Measurements from ENCODE around the gene NLRP11.
"Not testable (repeated sequence)": the region's sequence is repeated elsewhere in the genome, so short reads cannot be mapped to it uniquely, and the experiment has no call there.

The NLRP11 gene

GRCh38 chr19:55777528-55777927, 54.3 kb downstream of the NLRP11 start:
- DNase-seq, result peak; percentile 21 to 78

GRCh38 chr19:55769632-55770031, 62.2 kb downstream of the NLRP11 start:
- not testable (repeated sequence) for DNase-seq

DNA sequence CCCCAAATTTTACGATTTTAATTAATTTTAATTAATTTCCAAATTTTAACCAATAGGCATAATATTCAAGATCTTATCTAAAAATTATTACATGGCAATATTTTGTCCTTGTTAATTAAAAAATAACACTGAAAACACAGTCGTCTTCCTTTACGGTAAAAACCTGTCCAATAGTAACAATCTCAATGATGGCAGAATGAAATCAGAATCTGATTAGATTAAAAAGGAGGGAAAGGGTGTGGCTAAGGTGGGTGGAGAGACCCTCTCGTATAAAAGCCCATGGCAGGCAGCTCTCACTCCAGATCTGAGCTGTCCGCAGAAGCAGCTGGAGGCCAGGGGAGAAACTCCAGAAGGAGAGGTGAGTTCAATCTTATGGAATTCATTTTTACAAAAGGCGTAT, 63.0 kb downstream of the NLRP11 start, which contains the start of gene RFPL4AL1:
RFPL4AL1 (plus strand) TSS at position 301 of the 400 bp plus-strand sequence. CDS start 2,687 bp downstream, outside the sequence.
- not testable (repeated sequence) for DNase-seq

DNA sequence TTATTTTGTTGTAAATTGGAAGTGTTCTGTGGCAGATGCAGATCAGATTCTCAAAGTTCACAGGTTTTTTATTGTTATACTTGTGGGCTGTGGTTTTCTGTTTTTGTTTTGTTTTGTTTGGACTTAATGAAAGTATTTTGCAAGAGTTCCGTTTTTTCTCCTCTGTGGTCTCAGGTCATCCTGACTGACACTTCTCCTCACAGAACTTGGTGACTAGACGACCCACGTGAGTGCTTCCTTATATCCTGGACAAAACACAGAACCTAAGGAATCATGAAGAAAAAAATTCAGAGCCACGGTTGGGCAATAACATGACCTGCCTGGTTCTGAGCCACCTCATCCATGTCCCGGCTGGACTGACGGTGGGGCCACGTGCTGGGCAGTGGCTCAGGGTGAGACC, 65.3 kb downstream of the NLRP11 start:
- no peak for DNase-seq

DNA sequence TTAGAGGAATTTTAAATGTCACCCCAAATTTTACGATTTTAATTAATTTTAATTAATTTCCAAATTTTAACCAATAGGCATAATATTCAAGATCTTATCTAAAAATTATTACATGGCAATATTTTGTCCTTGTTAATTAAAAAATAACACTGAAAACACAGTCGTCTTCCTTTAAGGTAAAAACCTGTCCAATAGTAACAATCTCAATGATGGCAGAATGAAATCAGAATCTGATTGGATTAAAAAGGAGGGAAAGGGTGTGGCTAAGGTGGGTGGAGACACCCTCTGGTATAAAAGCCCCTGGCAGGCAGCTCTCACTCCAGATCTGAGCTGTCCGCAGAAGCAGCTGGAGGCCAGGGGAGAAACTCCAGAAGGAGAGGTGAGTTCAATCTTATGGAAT, 73.0 kb downstream of the NLRP11 start, which contains the start of gene RFPL4A:
RFPL4A (plus strand) TSS at position 301 of the 400 bp plus-strand sequence. CDS start 2,704 bp downstream, outside the sequence.
- DNase-seq, result not testable (repeated sequence)

- not testable (repeated sequence) for DNase-seq
Observed at GRCh38 chr19:55756808-55757207, 75.0 kb downstream of the NLRP11 start.

GRCh38 chr19:55753401-55753800, 78.4 kb downstream of the NLRP11 start:
- DNase-seq, result no peak

GRCh38 chr19:55750715-55751114, 81.1 kb downstream of the NLRP11 start:
- no peak for DNase-seq

GRCh38 chr19:55738302-55738701, 93.5 kb downstream of the NLRP11 start, which contains the start of gene NLRP9:
NLRP9 (minus strand) TSS chr19:55738402; CDS start chr19:55738374, 28 bp downstream.
- no peak for DNase-seq

All from NCI-H526 (cell line).